Fibroblast of upper back skin (primary cell): Measurements from ENCODE around the gene PLD4.

Experiments
- DNase-seq: peaks from one replicate; pipeline ENCODE4 v3.0.0-alpha.2; 2013

Gene PLD4

DNA sequence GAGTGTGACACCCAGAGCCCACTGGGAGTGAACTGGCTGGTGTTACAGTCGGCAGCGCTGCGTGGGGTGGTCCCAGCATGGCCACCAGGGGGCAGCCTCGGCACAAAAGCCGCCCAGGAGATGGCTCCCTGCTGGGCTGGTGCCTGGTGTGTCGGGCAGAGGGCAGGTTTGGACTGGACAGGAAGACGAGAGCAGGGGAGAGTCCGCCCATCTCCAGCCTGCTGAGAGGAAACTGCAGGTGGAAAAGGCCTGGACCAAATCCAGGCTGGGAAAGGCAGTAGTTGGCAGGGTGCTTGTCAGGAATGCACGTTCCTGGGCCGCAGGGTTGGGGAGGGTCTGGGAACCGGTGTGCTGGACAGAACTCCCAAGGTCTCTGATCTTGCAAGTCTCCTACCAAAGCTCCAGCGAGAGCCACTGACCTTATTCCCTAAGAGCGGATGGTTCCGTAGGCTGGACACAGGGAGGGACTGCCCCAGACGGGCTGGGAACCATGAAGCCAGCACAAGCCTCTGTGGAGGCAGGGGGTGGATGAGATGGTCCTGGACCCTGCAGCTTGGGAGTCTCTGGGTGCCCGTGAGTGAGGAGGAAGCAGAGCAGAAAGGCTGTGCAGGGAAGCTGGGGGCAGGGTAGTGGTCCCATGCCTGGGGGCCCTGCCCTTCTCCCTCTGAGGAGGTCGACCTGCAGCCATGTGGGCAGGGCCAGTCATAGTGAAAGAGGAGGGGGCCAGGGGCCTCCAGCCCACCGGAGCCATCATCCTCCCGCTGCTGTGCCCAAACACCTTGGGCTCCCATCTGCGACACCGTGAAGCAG, 51.7 kb downstream of the PLD4 start:
- DNase-seq: peak; percentile 68

DNA sequence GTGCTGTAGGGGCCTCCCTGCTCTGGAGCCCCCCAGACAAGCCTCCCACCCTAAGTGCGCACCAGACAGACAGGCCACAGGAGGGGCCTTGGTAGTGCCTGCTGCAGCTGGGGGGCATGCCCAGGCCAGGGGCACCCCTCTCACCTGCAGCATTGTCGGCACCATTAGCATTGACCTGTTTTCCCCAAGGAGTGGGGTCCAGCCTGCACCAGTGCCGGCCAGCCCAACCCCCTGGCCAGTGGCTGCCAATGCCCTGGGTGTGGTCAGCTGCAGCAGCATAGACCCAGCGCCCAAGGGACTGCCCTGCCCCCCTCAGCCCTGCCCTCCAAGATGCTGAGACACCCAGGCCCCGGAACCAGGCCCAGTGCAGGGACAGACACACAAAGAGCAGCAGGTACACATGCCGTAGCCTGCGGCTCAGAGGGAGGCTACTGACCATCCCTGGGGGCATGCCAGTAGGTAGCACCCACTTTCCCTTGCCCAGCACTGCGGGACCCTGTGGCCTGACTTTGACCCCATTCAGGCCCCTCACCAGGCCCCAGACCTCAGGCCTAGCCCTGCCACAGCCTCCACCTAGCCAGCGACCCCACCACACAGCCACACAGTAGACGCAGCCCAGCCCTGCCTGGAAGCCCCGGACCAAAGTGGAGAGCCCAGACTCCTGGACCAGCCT, 52.5 kb downstream of the PLD4 start:
- no peak for DNase-seq

DNA sequence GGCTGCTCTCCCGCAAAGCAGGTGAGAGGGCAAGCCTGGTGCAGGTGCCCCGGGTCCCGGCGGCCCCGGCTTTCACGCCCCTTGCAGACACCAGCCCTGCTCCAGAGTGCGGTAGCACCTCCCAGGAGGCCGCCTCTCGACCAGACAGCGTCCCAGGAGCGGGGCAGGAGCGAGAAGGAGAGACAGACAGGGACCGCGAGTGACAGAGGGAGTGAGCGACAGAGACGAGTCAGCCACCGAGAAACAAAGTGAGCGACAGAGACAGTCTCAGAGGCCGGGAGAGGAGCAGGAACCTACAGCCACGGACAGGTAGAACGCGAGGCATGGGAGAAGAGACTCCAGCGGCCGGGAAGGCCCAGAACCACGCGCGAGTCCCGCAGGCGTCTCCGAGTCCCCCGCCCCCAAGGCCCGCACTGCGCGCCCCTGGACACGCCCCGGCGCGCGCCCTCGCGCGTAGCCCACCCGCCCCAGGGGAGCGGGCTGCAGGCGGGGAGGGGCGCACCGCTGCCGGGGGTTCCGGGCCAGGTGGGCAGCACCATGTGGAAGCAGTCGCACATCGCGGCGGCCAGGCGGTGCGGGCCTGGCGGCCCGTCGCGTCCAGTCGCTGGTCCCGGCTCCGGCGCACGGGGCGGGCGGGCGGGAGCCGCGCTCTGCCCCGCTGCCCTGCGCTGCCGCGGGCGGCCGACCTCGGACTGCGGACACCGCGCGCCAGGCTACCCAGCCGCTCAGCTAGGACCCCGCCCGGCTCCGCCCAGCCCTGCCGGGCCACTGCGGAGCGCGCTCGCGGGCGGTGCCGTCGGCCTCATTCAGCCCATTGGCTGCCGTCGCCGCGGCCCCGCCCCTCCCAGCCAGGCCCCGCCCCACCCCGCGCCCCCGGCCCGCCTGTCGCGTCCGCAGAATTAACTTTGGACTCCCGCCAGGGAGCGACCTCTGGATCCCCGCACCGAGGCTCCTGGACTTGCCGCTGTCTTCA, 53.3 kb downstream of the PLD4 start, which contains the start of gene AHNAK2:
Gene AHNAK2 (minus strand): TSS at position 694 of the 973 bp plus-strand sequence. CDS start 137 bp downstream, at position 557.
- peak; percentile 72 for DNase-seq

DNA sequence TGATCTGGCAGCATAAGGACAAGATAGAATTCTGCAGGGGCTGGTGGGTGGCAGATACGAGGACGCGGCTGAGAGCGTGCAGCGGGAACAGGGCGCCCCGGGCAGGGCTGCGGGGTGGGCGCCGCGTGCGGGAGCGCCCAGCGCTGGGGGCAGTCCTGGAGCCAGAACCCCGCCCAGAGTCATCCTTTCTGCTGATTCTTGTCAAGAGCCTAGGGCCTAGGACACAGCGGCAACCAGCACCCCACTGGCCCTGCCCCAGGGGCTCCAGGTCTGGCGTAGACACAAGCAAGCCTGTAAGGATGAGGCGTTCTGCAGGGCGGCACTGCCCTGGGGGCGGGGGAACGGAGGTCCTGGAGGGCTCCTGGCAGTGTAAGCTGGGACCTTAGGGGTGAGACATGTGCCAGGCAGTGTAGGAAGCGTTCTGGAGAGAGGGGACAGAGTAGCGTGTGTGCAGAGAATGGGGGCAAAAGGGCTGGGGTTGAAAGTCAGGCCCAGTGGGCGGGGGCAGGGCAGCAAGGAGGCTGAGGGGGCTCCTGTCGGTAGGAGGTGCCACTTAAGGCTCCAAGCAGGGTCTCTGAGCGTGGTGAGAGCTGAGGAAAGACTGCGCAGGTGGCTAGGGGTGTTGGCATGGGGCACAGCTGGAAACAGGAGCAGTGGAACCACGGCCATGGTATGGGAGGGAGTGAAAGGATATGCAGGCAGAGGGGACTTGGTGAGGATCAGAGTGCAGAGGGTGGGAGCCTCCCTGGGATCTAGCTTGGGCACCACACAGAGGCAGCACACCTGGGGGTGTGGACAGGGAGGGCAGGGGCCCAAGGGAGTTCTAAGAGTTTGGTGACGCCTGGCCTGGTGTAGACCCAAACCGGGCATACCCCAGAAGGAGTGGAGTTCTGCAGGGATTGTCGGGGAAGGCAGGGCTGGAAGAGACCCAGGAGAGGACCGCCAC, 54.3 kb downstream of the PLD4 start:
- DNase-seq: no peak

DNA sequence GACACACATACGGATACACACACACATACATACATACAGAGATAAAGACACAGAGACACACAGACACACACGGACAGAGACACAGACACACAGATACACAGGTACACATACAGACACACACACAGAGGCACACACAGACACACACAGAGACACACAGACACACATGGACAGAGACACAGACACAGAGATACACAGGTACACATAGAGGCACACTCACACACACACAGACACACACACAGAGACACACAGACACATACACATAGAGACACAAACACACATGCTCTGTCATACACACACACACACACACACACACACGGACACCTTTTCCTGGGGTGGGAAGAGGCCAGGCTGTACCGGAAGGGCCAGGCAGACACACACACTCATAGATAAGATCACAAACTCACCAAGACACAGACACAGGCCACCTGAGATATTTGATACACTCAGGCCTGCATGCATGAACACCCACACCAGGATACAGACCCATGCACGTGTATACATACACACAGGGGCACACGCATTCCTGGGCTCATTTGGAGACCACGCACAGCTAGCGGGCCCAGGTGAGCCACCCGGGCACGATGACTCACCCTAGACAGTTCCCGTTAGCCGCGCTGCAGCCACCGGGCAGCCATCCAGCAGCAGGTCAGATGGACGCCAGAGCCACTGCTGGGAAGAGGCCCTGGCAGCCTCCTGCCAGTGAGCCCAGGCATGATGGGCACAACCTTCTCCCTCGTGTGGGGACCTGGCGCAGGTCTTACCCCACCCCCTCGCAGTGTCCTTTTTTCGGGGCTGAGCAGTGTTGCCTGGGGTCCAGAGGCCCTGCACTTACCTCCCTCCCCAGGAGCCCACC, 55.3 kb downstream of the PLD4 start:
- DNase-seq: no peak

DNA sequence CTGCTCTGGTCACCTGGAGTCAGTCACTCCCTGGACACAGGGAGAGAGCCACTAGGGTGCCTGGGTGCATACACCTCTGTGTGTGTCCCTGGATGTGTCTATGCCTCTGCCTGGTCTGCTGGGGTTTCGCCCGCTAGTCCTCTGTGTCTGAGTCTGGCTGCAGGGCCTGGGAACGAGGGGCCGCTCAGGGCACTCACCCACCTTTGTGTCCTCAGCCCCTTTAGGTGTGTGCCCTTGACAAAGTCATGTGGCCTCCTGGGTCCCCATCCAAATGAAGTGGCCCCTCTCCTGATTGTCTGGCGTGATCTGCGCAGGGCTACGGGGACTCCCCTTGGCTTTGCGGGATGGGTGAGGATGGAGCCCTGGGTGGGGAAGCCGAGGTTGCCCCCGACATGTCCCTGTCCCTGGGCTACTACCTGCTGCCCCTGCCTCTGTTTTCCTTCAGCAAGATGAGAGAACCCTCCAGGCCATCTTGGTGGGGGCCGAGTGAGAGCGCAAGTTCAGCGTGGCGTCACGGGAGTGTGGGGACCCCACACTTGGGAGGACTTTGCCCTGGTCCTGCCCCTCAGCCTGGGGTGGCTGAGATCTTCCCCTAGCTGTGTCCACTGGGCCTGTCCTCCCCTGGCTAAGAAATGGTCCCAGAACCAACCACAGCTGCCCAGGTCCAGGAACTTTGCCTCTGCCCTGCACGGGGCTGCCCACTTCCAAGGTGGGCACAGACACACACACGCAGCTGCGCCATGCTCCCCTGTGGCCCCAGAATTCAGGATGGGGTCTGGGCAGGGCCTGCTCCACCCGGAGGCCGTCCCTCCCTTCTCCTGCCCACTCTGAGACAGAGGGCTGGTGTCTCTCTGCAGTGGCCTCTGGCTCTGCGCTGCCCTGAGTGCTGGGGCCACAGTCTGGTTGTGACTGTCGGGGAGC, 56.2 kb downstream of the PLD4 start:
- no peak for DNase-seq

DNA sequence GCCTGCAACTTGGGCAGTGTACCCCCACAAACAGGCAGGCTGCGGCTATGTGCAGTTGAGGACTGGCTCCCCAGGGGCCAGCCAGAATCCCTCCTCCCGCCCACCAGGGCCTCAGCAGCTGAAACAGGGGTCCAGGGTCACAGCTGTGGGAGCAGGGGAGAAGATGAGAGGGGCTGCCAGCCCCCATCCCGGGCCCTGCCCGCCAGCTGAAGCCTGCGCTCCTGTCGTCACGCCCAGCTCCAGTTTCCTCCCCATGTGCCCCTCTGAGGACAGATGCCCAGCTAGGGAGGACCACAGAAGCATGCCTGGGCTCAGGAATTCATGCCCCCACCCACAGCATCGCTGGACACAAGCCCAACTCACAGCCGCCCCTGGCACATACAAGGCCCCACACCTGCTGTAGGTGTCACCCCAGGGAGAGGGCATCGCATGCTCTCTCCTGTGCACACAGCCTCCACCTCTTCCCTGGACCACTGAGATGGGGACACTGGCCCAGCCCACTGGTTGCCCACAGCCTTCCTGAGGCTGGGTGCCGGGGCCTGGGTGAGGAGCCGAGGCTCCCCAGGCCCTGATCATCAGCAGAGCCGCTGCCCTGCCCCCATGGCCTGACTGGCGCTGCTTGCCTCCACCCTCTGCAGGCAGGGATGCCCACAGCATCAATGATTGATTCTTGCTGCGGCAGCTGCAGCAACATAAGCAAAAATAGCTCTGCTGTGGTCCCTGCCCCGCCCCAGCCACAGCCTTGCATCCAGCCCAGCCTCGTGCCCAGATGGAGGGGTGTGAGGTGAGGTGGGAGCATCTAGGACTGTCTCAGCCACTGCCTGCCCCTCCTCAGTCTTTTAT, 57.2 kb downstream of the PLD4 start:
- no peak for DNase-seq

DNA sequence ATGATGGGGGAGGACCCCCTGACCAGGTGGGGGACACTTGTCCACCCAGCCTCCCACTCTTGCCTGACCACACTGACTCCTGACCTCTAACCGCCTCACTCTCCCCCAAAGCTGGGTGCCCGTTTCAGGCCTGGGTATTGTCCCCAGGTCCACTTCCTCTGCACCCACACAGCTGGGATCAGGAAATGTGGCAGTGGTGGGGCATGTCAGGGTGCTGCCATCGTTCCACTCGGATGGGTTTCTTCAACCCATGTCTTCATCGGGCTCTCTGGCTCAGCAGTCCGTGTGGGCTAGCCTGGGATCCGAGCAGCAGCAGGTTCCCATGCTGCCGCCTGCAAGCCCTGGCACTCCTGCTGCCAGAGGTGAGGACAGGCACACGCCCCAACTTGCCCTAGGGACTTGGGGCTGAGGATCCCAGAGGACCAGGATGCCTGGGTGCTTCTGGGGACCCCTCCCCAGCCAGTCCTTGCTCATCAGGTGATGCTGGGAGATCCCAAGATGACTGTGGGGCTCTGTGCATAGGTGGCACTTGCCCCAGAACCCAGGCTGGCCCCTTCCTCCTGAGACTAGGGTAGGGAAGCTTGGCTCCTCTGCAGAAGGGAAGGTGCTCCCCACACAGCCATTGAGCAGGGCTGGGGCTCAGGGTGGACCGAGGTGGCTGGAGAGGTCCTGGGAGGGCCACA, 58.0 kb downstream of the PLD4 start:
- DNase-seq: no peak
